ENCODE data around the gene CEP250.
"Not testable (repeated sequence)": the region's sequence is repeated elsewhere in the genome, so short reads cannot be mapped to it uniquely, and the experiment has no call there.

CEP250 gene, protein sequence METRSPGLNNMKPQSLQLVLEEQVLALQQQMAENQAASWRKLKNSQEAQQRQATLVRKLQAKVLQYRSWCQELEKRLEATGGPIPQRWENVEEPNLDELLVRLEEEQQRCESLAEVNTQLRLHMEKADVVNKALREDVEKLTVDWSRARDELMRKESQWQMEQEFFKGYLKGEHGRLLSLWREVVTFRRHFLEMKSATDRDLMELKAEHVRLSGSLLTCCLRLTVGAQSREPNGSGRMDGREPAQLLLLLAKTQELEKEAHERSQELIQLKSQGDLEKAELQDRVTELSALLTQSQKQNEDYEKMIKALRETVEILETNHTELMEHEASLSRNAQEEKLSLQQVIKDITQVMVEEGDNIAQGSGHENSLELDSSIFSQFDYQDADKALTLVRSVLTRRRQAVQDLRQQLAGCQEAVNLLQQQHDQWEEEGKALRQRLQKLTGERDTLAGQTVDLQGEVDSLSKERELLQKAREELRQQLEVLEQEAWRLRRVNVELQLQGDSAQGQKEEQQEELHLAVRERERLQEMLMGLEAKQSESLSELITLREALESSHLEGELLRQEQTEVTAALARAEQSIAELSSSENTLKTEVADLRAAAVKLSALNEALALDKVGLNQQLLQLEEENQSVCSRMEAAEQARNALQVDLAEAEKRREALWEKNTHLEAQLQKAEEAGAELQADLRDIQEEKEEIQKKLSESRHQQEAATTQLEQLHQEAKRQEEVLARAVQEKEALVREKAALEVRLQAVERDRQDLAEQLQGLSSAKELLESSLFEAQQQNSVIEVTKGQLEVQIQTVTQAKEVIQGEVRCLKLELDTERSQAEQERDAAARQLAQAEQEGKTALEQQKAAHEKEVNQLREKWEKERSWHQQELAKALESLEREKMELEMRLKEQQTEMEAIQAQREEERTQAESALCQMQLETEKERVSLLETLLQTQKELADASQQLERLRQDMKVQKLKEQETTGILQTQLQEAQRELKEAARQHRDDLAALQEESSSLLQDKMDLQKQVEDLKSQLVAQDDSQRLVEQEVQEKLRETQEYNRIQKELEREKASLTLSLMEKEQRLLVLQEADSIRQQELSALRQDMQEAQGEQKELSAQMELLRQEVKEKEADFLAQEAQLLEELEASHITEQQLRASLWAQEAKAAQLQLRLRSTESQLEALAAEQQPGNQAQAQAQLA (N-terminal part only)

GRCh38 chr20:35454881-35455609 lies at the start of gene CEP250:
Gene CEP250, plus strand, starts transcription at chr20:35455598. Its CDS starts 6,770 bp downstream, at chr20:35462368.
- peak; percentile 78 to 89 for DNase-seq (ENCODE audit: low read depth in 2 of 2, low spot score in 1 of 2)

- no peak for DNase-seq (ENCODE audit: low read depth in 2 of 2, low spot score in 1 of 2)
Observed at GRCh38 chr20:35405775-35406174, 49.6 kb upstream of the CEP250 start.

DNA sequence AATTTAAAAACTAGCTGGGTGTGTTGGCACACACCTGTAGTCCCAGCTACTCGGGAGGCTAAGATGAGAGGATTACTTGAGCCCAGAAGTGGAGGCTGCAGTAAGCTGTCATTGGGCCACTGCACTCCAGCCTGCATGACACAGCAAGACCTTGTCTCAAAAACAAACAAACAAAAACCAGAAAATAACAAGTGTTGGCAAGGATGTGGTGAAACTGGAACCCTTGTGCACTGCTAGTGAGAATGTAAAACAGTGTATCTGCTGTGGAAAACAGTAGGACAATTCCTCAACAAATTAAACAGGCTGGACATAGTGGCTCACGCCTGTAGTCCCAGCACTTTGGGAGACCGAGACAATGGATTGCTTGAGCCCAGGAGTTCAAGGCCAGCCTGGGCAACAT lies 47.1 kb upstream of the CEP250 start:
- DNase-seq (ENCODE audit: low read depth in 2 of 2, low spot score in 1 of 2): no peak

DNA sequence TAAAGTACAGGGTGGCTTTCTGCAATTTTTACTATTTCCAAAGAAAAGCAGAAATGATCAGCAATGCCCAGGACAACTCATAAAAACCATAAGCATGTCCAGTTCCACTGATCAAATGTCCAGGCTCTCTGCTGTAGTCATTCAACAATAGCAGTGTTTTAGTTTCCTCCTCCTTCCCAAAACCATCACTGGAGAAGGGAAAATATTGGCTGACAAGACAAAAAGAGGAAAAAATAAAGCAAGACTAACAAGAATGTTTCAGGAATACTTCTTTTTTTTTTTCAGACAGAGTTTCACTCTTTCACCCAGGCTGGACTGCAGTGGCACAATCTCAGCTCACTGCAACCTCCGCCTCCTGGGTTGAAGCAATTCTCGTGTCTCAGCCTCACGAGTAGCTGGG lies 45.9 kb upstream of the CEP250 start:
- DNase-seq (ENCODE audit: low read depth in 2 of 2, low spot score in 1 of 2): no peak

- DNase-seq (ENCODE audit: low read depth in 2 of 2, low spot score in 1 of 2): no peak
Observed at GRCh38 chr20:35410613-35411012, 44.8 kb upstream of the CEP250 start.

DNA sequence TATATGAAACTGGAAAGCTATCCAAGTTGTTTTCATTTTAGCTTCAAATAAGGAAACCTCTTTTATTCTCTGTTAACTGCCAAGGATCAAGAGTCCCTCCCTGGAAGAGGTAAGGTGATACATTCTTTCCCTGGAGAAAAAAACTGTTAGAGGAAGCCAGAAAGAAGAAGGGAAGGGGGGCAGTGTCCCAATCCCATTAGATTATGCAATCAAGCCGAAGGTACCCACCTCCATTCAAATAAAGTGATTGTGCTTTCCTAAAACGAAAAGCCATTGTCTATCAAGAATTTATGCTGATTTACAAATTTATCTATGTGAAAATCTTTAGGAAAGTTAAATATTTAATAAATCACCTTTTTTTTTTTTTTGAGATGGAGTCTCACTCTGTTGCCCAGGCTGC lies 34.1 kb upstream of the CEP250 start:
- DNase-seq (ENCODE audit: low read depth in 2 of 2, low spot score in 1 of 2): no peak

DNA sequence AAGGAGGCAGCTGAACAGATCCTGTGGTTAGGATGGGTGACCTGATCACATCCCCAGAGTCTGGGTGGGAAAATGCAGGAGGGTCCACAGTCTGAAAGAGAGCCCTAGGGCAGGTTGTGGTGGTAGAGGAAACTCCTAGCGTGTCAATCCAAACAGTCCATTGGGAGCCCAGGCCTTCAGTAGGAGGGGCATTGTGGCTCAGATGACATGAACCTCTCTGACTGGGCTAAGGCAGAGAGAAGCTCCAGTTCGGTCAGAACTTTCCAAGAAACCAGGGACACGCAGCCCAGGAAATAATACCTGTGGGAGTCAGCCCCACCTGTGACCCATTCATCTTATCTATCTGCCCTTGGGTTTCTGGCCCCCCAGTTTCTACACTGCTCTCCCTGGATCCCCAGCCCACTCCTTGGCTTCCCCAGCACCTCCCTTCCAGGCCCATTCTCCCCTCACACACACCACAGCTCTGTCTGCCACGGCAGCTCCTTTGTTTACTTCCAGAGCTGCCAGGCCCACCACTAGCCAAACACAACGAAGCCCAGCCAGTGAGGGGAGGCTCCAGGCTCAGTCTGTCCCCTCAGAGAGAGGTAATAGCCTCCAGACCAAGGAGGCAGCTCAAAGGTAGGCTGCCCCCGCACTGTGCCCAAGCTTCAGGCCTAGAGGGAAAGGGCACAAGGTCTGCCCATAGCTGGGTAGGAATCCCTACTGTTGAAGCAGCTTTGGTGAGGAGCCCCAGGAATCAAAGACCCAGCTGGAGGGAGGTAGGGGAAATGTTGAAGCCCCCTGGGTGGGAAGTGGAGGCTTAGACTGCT lies 23.6 kb upstream of the CEP250 start:
- no peak for DNase-seq (ENCODE audit: low read depth in 2 of 2, low spot score in 1 of 2)

- DNase-seq (ENCODE audit: low read depth in 2 of 2, low spot score in 1 of 2): no peak
Observed at GRCh38 chr20:35432430-35432735, 23.0 kb upstream of the CEP250 start.

- no peak for DNase-seq (ENCODE audit: low read depth in 2 of 2, low spot score in 1 of 2)
Observed at GRCh38 chr20:35433337-35433736, 22.1 kb upstream of the CEP250 start.

DNA sequence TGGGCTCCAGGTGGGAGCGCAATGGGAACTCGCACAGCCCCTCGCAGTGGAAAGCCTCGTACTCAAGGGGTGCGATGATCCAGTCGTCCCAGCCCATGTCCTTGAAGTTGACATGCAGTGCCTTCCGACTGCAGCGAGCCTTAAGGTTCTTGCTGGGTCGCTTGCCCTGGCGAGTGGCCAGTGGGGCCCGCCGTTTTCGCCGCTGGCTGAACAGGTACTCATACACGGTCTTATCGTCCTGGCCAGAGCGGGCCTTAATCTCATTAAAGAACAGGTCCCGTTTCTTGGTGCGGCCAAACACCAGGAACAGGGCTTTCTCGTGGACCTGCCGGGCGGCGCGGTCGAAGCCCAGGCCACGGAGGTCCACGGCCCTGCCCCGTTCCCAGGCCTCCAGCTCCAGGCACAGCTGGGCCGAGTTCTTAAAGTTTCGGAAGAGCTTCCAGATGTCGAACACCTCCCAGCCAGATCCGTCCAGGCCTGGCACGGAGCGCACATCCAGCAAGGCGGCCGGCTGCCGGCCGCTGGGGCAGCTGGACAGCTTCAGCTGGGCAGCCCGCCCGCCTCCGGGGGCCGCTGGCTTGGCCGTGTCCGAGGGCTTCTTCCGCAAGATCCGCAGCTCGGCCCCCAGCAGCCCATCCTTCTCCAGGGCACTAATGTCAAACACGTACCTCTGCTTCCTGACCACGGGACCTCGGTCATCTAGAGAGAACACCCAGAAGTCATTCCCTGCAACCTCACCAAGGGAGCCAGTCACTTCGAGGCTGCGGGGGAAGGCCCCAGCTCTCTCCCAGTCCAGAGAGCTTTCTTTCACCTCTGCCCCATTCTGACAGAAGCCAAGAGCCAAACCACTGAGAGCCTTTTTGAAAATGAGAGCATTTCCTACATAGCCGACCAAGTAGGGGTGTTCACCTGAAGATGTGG lies 21.1 kb upstream of the CEP250 start:
- no peak for DNase-seq (ENCODE audit: low read depth in 2 of 2, low spot score in 1 of 2)

DNA sequence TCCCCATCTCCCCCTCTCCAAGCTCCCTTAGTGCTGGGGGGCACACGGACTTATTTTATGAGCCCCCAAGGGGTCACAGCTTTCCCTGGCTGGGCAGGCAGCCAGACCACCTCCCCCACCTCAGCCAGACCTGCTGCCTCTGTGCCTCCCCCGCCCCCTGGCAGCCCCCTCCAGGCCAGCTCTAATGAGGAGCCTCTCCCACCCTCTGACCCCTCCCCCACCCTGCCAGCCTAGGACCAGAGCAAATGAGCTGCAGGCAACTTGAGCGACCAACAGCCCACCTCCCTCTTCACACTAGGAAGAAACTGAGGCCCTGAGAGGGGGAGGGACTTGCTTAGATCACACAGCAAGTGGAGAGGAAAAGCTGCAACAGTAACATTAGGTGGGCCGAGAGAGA lies 19.2 kb upstream of the CEP250 start:
- DNase-seq (ENCODE audit: low read depth in 2 of 2, low spot score in 1 of 2): no peak

- DNase-seq (ENCODE audit: low read depth in 2 of 2, low spot score in 1 of 2): no peak
Observed at GRCh38 chr20:35437599-35437998, 17.8 kb upstream of the CEP250 start.

- no peak for DNase-seq (ENCODE audit: low read depth in 2 of 2, low spot score in 1 of 2)
Observed at GRCh38 chr20:35443003-35443402, 12.4 kb upstream of the CEP250 start.

DNA sequence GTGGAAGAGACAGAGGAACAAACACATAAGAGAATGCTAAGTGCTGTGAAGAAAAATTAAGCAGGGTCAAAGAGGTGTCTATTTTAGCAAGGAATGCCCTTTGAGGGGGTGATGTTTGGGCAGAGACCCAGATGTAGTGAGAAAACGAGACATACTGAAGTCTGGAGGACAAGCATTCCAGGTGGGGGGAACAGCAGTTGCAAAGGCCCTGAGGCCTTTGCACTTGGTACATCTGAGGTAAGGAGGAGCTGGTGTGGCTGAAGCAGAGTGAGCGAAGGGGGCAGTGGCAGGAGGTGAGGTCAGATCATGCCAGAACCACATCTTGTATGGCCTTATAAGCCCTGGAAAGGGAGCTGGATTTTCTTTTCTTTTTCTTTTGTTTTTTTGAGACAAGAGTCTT lies 11.2 kb upstream of the CEP250 start:
- DNase-seq (ENCODE audit: low read depth in 2 of 2, low spot score in 1 of 2): no peak

DNA sequence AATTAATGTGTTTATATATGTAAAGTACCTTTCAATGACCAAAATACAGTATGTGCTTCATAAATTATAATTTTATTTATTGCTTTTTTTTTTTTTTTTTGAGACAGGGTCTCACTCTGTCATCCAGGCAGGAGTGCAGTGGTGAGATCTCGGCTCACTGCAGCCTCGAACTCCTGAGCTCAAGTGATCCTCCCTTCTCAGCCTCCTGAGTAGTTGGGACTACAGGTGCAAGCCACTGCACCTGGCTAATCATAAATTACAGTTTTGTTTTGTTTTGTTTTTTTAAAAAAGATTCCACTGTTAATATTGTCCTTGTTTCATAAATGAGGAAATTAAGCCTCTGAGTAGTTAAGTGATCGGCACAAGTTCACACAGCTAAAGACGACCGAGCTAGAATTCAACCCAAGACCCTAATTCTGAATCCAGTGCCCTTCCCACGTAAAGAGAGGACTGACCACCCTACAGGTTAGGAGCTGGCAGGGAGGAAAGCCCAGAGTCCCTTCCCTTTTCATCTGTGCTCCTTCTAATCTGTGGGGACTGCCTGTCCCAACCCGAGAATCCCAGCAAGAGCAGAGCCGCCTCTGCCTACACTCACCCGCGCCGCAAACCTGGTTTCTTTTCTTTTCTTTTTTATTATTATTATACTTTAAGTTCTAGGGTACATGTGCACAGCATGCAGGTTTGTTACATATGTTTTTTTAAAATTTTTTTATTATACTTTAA lies 8.9 kb upstream of the CEP250 start:
- no peak for DNase-seq (ENCODE audit: low read depth in 2 of 2, low spot score in 1 of 2)

DNA sequence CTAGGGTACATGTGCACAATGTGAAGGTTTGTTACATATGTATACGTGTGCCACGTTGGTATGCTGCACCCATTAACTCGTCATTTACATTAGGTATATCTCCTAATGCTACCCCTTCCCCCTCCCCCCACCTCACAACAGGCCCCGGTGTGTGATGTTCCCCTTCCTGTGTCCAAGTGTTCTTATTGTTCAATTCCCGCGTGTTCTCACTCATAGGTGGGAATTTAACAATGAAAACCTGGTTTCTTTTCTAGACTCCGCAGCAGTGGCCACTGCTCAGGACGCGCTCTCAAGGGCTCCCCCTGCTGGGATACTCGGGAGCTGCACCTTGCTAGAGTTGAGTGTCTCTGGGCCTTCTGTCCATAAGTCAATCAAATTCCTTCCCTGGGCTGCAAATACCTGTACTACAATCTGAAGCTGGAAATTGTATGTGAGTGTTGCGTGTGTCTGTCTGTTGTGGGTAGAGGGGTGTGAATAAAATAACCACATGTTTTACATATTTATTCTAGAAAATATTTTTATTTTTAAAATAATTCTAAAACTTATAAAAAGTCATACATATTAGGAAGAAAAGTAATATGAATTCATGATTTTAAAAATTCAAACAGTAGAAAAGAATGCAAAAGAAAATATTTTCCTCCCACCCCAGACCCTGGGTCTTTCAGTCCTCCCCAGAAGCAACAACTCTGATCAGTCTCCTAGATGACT lies 8.2 kb upstream of the CEP250 start:
- DNase-seq (ENCODE audit: low read depth in 2 of 2, low spot score in 1 of 2): peak; percentile 66 to 93

DNA sequence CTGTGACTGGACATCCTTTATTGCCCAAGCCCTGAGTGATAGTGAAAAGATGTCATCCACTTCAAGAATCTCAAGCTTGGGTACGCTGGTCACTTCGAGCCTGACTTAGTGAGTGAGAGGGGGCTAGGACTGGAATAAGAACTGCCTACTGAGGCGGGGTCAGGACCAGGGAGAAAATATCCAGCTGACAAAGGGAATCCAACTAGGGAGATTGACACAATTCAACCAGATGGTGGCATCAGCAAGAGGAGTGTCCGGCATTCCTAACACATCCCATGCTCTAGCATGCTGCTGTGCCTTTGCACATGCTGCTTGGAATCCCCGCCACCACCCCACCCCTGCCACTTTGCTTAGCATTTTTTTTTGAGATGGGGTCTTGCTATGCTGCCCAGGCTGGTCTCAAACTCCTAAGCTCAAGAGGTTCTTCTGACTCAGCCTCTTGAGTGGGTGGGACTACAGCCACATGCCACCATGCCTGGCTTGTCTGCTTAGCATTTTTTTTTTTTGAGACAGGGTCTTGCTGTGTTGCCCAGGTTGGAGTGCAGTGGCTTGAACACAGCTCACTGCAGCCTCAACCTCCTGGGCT lies 6.5 kb upstream of the CEP250 start:
- no peak for DNase-seq (ENCODE audit: low read depth in 2 of 2, low spot score in 1 of 2)

DNA sequence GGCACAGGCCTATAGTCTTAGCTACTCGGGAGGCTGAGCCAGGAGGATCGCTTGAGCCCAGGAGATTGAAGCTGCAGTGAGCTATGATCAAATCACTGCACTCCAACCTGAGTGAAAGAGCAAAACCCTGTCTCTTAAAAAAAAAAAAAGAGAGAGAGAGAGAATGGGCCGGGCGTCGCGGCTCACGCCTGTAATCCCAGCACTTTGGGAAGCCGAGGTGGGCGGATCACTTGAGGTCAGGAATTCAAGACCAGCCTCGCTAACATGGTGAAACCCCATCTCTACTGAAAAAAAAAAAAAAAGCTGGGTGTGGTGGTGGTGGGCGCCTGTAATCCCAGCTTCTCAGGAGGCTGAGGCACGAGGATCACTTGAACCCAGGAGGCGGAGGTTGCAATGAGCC lies 5.5 kb upstream of the CEP250 start:
- DNase-seq (ENCODE audit: low read depth in 2 of 2, low spot score in 1 of 2): not testable (repeated sequence)
